IMR-90 (cell line): Measurements from ENCODE around the gene GOLIM4.

Source experiments
- POLR2A ChIP-seq: IDR thresholded peaks from 2 replicates; pipeline ENCODE4 v1.6.1; 2012; ENCODE audit warnings: mild to moderate bottlenecking, low read depth, low read length
- RAD21 ChIP-seq: IDR thresholded peaks from 2 replicates; pipeline ENCODE4 v1.6.1; 2012; ENCODE audit warnings: low read length, improper control_type of control experiment
- TF ChIP-seq, protein P1 (sequence below): conservative IDR thresholded peaks from 2 replicates; pipeline ENCODE4 v1.5.1; 2012; ENCODE audit warnings: mild to moderate bottlenecking, low read depth, low read length, improper control_type of control experiment
- TF ChIP-seq, protein P2 (sequence below): fragments of 150-350 bp; IDR thresholded peaks from 2 replicates; pipeline ENCODE4 v1.6.1; 2017; ENCODE audit warnings: mild to moderate bottlenecking, antibody characterized with exemption, low read length, low read depth

DNA sequence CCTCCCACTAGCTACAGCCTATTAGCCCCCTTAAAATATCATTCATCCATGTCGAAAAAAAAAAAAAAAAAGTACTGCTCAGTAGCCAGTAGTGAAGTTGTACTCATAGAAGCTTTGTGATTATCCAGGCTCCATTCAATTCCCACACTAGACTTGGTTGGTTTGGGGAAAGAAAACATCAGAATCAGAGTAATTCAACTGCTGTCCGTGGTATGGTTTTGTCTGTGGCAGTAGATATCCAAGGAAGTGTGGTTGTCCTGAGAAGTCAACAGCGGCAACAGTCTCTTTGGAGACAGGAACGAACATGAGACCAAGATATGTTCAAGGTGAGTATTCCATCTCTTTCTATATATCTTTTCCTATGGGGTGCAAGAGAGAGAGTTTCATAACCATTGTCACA lies 99.2 kb downstream of the GOLIM4 start:
- TF ChIP-seq, protein P1, sequence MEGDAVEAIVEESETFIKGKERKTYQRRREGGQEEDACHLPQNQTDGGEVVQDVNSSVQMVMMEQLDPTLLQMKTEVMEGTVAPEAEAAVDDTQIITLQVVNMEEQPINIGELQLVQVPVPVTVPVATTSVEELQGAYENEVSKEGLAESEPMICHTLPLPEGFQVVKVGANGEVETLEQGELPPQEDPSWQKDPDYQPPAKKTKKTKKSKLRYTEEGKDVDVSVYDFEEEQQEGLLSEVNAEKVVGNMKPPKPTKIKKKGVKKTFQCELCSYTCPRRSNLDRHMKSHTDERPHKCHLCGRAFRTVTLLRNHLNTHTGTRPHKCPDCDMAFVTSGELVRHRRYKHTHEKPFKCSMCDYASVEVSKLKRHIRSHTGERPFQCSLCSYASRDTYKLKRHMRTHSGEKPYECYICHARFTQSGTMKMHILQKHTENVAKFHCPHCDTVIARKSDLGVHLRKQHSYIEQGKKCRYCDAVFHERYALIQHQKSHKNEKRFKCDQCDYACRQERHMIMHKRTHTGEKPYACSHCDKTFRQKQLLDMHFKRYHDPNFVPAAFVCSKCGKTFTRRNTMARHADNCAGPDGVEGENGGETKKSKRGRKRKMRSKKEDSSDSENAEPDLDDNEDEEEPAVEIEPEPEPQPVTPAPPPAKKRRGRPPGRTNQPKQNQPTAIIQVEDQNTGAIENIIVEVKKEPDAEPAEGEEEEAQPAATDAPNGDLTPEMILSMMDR, result no peak
- TF ChIP-seq, protein P2, sequence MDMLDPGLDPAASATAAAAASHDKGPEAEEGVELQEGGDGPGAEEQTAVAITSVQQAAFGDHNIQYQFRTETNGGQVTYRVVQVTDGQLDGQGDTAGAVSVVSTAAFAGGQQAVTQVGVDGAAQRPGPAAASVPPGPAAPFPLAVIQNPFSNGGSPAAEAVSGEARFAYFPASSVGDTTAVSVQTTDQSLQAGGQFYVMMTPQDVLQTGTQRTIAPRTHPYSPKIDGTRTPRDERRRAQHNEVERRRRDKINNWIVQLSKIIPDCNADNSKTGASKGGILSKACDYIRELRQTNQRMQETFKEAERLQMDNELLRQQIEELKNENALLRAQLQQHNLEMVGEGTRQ, result no peak
- TF ChIP-seq POLR2A (no peak), RAD21 (no peak)
